Type B pancreatic cell (in vitro differentiated cells): Measurements from ENCODE around the gene ZCCHC7. TPM values are rescaled to one million over a fixed set of nuclear protein-coding genes. Genes with fewer than 3 reads are reported as not detected.
A peak's percentile ranks its signal among the peaks of the same experiment; 100 is the strongest.

Experiments used
- DNase-seq: peaks from one replicate; pipeline ENCODE4 v3.0.0; 2021; ENCODE audit warnings: mixed read lengths; ENCODE audit not compliant: unreplicated experiment; ENCODE audit errors: extremely low spot score
- H3K27ac Mint-ChIP-seq: 2 replicates; pipeline ENCODE4 v1.8.0; 2021; ENCODE audit warnings: mild to moderate bottlenecking, mixed read lengths
- H3K27me3 Mint-ChIP-seq: 2 replicates; pipeline ENCODE4 v1.8.0; 2021; ENCODE audit warnings: mixed read lengths
- H3K36me3 Mint-ChIP-seq: 2 replicates; pipeline ENCODE4 v1.8.0; 2021; ENCODE audit warnings: mixed read lengths
- H3K4me1 Mint-ChIP-seq: one replicate; pipeline ENCODE4 v1.8.0; 2021; ENCODE audit warnings: mixed read lengths; ENCODE audit not compliant: unreplicated experiment
- H3K4me3 Mint-ChIP-seq: 2 replicates; pipeline ENCODE4 v1.8.0; 2021; ENCODE audit warnings: mild to moderate bottlenecking, mixed read lengths
- H3K9me3 Mint-ChIP-seq: 2 replicates; pipeline ENCODE4 v1.8.0; 2021; ENCODE audit warnings: mixed read lengths
- CTCF ChIP-seq: fragments of 200-600 bp; sonication (generic); conservative IDR thresholded peaks from 2 replicates; pipeline ENCODE4 v1.5.0; 2021; ENCODE audit warnings: antibody characterized with exemption, mild to moderate bottlenecking
- total RNA-seq: library from RNA; stranded (reverse); gene quantifications from 2 replicates; pipeline ENCODE4 v1.2.1, GENCODE V29; 2021; ENCODE audit warnings: low replicate concordance

Gene ZCCHC7
- total RNA-seq, 1 donor from 2014 or later: 20.3 TPM

- H3K9me3 Mint-ChIP-seq: no peaks in the 10 kb centered on the region
- H3K27me3 Mint-ChIP-seq: no peaks in the 10 kb centered on the region
- peaks cover 6% of the 10 kb centered on the region for H3K4me1 Mint-ChIP-seq
- H3K4me3 Mint-ChIP-seq: no peak overlapping the region
- no peak for DNase-seq
- H3K36me3 Mint-ChIP-seq: peaks cover 4% of the 10 kb centered on the region
- H3K27ac Mint-ChIP-seq: no peak overlapping the region
- TF ChIP-seq CTCF: no peak
These were observed 134.8 kb downstream of the ZCCHC7 start for GRCh38 chr9:37255187-37255586.

GRCh38 chr9:37255944-37256862 is 135.8 kb downstream of the ZCCHC7 start:
- H3K4me3 Mint-ChIP-seq: no peak overlapping the region
- H3K36me3 Mint-ChIP-seq: no peaks in the 10 kb centered on the region
- no peak for TF ChIP-seq CTCF
- DNase-seq: no peak
- H3K27ac Mint-ChIP-seq: peak overlapping the region; percentile 5
- H3K9me3 Mint-ChIP-seq: no peaks in the 10 kb centered on the region
- H3K4me1 Mint-ChIP-seq: peaks cover 4% of the 10 kb centered on the region
- H3K27me3 Mint-ChIP-seq: no peaks in the 10 kb centered on the region

GRCh38 chr9:37259951-37260350 is 139.6 kb downstream of the ZCCHC7 start:
- Mint-ChIP-seq H3K9me3 (no peaks in the 10 kb centered on the region), H3K4me1 (no peaks in the 10 kb centered on the region), H3K4me3 (no peak overlapping the region), H3K27ac (no peak overlapping the region), H3K27me3 (no peaks in the 10 kb centered on the region), H3K36me3 (no peaks in the 10 kb centered on the region)
- no peak for TF ChIP-seq CTCF
- DNase-seq: no peak

GRCh38 chr9:37262410-37262809 is 142.0 kb downstream of the ZCCHC7 start:
- no peak for DNase-seq
- no peaks in the 10 kb centered on the region for H3K4me1 Mint-ChIP-seq
- H3K36me3 Mint-ChIP-seq: no peaks in the 10 kb centered on the region
- no peak overlapping the region for H3K4me3 Mint-ChIP-seq
- H3K9me3 Mint-ChIP-seq: no peaks in the 10 kb centered on the region
- no peaks in the 10 kb centered on the region for H3K27me3 Mint-ChIP-seq
- TF ChIP-seq CTCF: peak; percentile 74
- no peak overlapping the region for H3K27ac Mint-ChIP-seq

- Mint-ChIP-seq H3K36me3 (no peaks in the 10 kb centered on the region), H3K9me3 (no peaks in the 10 kb centered on the region), H3K27me3 (no peaks in the 10 kb centered on the region), H3K4me1 (no peaks in the 10 kb centered on the region), H3K27ac (no peak overlapping the region), H3K4me3 (no peak overlapping the region)
- DNase-seq: no peak
- no peak for TF ChIP-seq CTCF
These were observed 144.2 kb downstream of the ZCCHC7 start for GRCh38 chr9:37264539-37264938.
